ENCODE results near the gene CLCN7.

CLCN7 gene

GRCh38 chr16:1395444-1396031, 79.3 kb downstream of the CLCN7 start:
- DNase-seq, result no peak

Measured in stimulated activated CD4-positive, alpha-beta T cell treated with anti-CD3 and anti-CD28 coated beads, Interleukin-15, amount 100 ng/mL, for 24 hours (primary cell).